Fibroblast of the aortic adventitia (primary cell): Measurements from ENCODE around the gene PTPRR. TPM values are rescaled to one million over a fixed set of nuclear protein-coding genes. Genes with fewer than 3 reads are reported as not detected.
A peak's percentile ranks its signal among the peaks of the same experiment; 100 is the strongest.

Experiments used
- DNase-seq: peaks from one replicate; pipeline ENCODE4 v3.0.0-alpha.2; 2010; ENCODE audit warnings: low read depth
- H3K4me3 ChIP-seq: 2 replicates; pipeline ENCODE4 v1.5.1; 2011; ENCODE audit warnings: low read depth, mild to moderate bottlenecking, control low read depth, low read length, moderate library complexity
- CTCF ChIP-seq: IDR thresholded peaks from 2 replicates; pipeline ENCODE4 v1.5.1; 2011; ENCODE audit warnings: mild to moderate bottlenecking, low read length, control low read depth, inconsistent platforms; ENCODE audit not compliant: insufficient read depth
- total RNA-seq: library from RNA; depleted of rRNA; stranded (reverse); fragments of >200 nt; gene quantifications from 2 replicates; pipeline ENCODE4 v1.2.3, GENCODE V29; 2012; ENCODE audit warnings: low replicate concordance

Gene PTPRR
- total RNA-seq, 1 donor: 1.4 TPM

DNA sequence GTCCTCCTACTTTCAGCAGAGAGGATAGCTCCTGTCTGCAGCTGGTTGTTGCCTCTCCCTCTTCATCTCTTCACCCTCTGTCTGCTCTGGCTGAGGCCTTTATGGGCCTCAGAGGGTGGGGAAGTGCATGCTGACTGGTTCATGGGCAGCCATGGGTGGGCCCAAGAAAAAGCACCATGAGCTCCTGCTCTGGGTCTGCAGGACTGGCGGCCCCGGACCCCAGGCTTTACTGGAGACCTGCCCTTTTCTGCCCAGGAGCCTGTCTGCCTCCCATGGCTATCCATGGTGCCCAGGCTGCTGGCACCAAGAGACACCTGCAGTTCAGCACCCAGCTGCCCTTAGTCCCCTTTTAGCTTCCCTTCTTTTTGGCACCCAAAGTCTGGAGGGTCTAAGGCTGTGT, 137.1 kb downstream of the PTPRR start:
- TF ChIP-seq CTCF: no peak
- H3K4me3 ChIP-seq: no peak overlapping the region
- DNase-seq: no peak

DNA sequence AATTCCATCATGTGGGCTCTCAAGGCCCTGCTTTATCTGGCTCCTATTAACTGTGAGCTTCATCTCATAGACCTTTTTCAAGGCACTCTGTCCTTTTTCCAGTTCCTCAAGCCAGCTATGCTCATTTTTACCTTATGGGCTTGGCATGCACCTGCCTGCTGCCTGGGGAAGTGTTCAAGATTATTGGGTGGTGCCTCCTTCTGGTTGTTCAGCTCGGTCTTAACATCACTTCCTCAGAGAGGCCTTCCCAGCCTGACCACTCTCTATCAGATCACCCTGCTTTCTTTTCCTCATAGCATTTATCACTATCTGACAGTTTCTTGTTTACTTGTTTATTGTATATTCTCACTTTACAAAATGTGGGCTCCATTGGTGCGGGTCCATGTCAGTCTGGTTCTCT, 141.3 kb downstream of the PTPRR start:
- TF ChIP-seq CTCF: no peak
- no peak overlapping the region for H3K4me3 ChIP-seq

DNA sequence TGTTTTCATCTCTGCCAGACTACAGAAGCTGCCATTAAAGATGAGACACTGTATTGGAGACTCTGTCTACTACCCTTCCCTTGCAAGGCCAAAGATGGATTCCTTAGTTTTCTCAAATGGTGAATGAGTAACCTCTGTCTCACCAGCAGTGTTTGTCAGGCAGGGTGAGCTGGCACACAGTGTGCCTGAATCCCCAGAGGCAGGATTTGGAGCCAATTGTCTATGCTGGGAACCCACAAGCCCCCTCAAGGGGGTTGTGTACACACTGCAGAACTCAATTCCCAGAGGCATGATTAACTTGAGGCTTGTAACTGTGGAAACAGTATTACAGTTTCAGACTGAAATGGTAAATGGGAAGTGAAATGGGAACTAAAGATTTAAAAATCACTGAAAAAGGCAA, 146.5 kb downstream of the PTPRR start:
- peak; percentile 46 for DNase-seq
- no peak for TF ChIP-seq CTCF
- no peak overlapping the region for H3K4me3 ChIP-seq

More for the DNA sequence above, 141.3 kb downstream of the PTPRR start:
- DNase-seq: no peak

DNA sequence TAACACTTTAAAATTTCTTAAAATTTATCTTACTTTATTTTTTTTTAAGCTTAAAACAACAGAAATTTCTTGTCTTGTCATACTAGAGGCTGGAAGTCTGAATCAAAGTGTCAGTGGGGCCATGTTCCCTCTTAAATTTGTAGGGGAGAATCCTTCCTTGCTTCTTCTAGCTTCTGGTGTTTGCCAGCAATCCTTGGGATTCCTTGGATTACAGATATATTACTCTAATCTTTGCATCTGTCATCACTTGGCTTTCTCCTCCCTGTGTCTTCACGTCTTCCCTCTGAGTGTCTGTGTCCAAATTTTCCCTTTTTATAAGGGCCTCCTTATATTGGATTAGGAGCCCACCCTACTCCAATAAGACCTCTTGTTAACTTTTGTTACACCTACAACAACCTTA, 147.7 kb downstream of the PTPRR start:
- DNase-seq: no peak
- no peak overlapping the region for H3K4me3 ChIP-seq
- no peak for TF ChIP-seq CTCF

DNA sequence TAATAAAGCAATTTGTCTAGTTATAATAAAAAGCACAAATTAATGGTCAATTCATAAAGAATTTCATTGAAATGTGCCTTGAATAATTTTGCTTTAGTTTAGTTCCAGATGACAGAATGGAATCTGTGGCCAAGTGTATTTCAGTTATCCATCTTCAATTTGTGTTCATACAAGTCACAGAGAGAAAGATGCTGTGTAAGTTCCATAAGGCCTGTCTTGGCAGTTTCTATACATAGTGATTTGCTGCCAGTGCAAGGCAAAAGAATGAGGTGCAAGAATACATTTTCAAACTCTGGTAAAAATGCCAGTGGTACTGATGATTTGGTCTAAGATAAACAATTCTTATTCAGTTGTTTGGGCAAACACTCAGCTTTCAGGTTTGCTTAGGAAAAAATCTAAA, 149.0 kb downstream of the PTPRR start:
- no peak overlapping the region for H3K4me3 ChIP-seq
- no peak for DNase-seq
- TF ChIP-seq CTCF: no peak

DNA sequence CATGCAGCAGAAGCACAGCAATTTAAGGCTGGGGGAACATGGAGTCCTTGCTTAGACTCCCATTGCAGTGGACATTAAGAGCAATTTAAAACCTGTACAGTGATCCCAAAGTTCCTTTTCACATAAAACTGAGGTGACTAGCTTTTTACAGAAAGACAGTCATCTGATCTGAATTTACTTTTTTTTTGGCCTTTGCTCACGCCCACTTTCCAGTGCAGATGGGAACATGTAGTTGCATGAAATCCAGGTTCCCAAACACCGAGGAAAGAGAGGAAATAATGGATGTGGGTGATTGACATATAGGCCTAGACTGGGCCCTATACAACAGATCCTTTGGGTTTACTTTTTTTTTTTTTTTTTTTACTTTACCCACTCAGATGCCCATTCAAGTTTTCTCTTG, 156.9 kb downstream of the PTPRR start:
- no peak for DNase-seq
- H3K4me3 ChIP-seq: no peak overlapping the region
- no peak for TF ChIP-seq CTCF

GRCh38 chr12:70762000-70762399, 158.5 kb downstream of the PTPRR start:
- no peak for DNase-seq
- no peak for TF ChIP-seq CTCF
- H3K4me3 ChIP-seq: no peak overlapping the region
